HEK293 (cell line): Measurements from ENCODE around the gene CXCL14.

Experiments
- CTCF ChIA-PET: fragments of 350-600 bp; formaldehyde crosslinking; extraction: SDS; loops from one replicate; lab custom pipeline; 2021; ENCODE audit warnings: antibody characterized with exemption; lab: Yijun Ruan, JAX
- POLR2A ChIA-PET: fragments of 300-600 bp; formaldehyde crosslinking; extraction: SDS; loops from one replicate; lab custom pipeline; 2020; ENCODE audit warnings: antibody characterized with exemption, inconsistent platforms; lab: Yijun Ruan, JAX
- H3K27ac ChIP-seq: fragments of 200-500 bp; sonication (Bioruptor generic); 2 replicates; pipeline ENCODE4 v1.5.1; 2014; ENCODE audit warnings: low read depth, low read length, control low read depth, inconsistent platforms; ENCODE audit errors: extremely low read depth
- H3K36me3 ChIP-seq, 2 experiments: fragments of 200-500 bp in 1 of 2; sonication (Bioruptor generic) in 1 of 2; 1 replicate in 1 of 2; 2 replicates in 1 of 2; pipeline ENCODE4 v1.5.1; 2014 to 2017; ENCODE audit warnings: inconsistent platforms in 2 of 2, low read length in 2 of 2; ENCODE audit not compliant: control insufficient read depth in 2 of 2, insufficient read depth in 1 of 2
- H3K4me1 ChIP-seq: fragments of 200-500 bp; sonication (Bioruptor generic); 2 replicates; pipeline ENCODE4 v1.5.1; 2014; ENCODE audit warnings: mild to moderate bottlenecking, low read length, inconsistent platforms; ENCODE audit not compliant: control insufficient read depth, insufficient read depth
- H3K4me3 ChIP-seq: 2 replicates; pipeline ENCODE4 v1.5.1; 2011; ENCODE audit warnings: low read depth, mild to moderate bottlenecking, control low read depth, low read length, moderate library complexity
- H3K9me3 ChIP-seq: fragments of 200-500 bp; sonication (Bioruptor generic); 2 replicates; pipeline ENCODE4 v1.5.1; 2014; ENCODE audit warnings: low read depth, low read length, inconsistent platforms; ENCODE audit not compliant: control insufficient read depth, insufficient read depth
- FEZF1 ChIP-seq: fragments of 450-650 bp; formaldehyde crosslinking; IDR thresholded peaks from 2 replicates; pipeline ENCODE4 v1.5.1; 2016; ENCODE audit warnings: missing biosample characterization, missing genetic modification characterization
- GLIS1 ChIP-seq: fragments of 450-650 bp; formaldehyde crosslinking; IDR thresholded peaks from 2 replicates; pipeline ENCODE4 v1.5.1; 2016; ENCODE audit warnings: missing biosample characterization, missing genetic modification characterization
- KLF17 ChIP-seq: fragments of 450-650 bp; formaldehyde crosslinking; IDR thresholded peaks from 2 replicates; pipeline ENCODE4 v1.5.1; 2016; ENCODE audit warnings: missing biosample characterization, missing genetic modification characterization
- KLF8 ChIP-seq: fragments of 450-650 bp; formaldehyde crosslinking; IDR thresholded peaks from 2 replicates; pipeline ENCODE4 v1.5.1; 2016; ENCODE audit warnings: missing biosample characterization, missing genetic modification characterization
- SCRT2 ChIP-seq: fragments of 450-650 bp; formaldehyde crosslinking; IDR thresholded peaks from 2 replicates; pipeline ENCODE4 v1.5.1; 2016; ENCODE audit warnings: missing biosample characterization, missing genetic modification characterization
- SP7 ChIP-seq: fragments of 450-650 bp; formaldehyde crosslinking; IDR thresholded peaks from 2 replicates; pipeline ENCODE4 v1.5.1; 2016; ENCODE audit warnings: missing biosample characterization, missing genetic modification characterization
- TRIM28 ChIP-seq: IDR thresholded peaks from 2 replicates; pipeline ENCODE4 v1.6.1; 2011; ENCODE audit warnings: low read length, control low read depth, borderline replicate concordance
- ZEB2 ChIP-seq: fragments of 450-650 bp; formaldehyde crosslinking; IDR thresholded peaks from 2 replicates; pipeline ENCODE4 v1.5.1; 2016; ENCODE audit warnings: missing biosample characterization, missing genetic modification characterization
- ZNF10 ChIP-seq: fragments of 450-650 bp; formaldehyde crosslinking; IDR thresholded peaks from 2 replicates; pipeline ENCODE4 v1.5.1; 2017; ENCODE audit warnings: missing biosample characterization, missing genetic modification characterization
- ZNF155 ChIP-seq: fragments of 450-650 bp; formaldehyde crosslinking; IDR thresholded peaks from 2 replicates; pipeline ENCODE4 v1.5.1; 2016; ENCODE audit warnings: missing biosample characterization, missing genetic modification characterization
- ZNF202 ChIP-seq: fragments of 450-650 bp; formaldehyde crosslinking; IDR thresholded peaks from 2 replicates; pipeline ENCODE4 v1.5.1; 2016; ENCODE audit warnings: missing biosample characterization, missing genetic modification characterization, borderline replicate concordance
- ZNF266 ChIP-seq: fragments of 450-650 bp; formaldehyde crosslinking; IDR thresholded peaks from 2 replicates; pipeline ENCODE4 v1.5.1; 2016; ENCODE audit warnings: missing biosample characterization, missing genetic modification characterization, low read depth
- ZNF274 ChIP-seq, 2 experiments: fragments of 200-500 bp in 1 of 2; fragments of 450-650 bp in 1 of 2; sonication (Bioruptor generic) in 1 of 2; formaldehyde crosslinking in 1 of 2; IDR thresholded peaks; 2 replicates each; pipeline versions ENCODE4 v1.5.1 to v1.6.1; 2014 to 2016; ENCODE audit warnings: borderline replicate concordance in 1 of 2, inconsistent platforms in 1 of 2, low read length in 1 of 2, missing biosample characterization in 1 of 2, missing genetic modification characterization in 1 of 2
- ZNF280C ChIP-seq: fragments of 450-650 bp; formaldehyde crosslinking; IDR thresholded peaks from 2 replicates; pipeline ENCODE4 v1.5.1; 2016; ENCODE audit warnings: missing biosample characterization, missing genetic modification characterization
- ZNF302 ChIP-seq: fragments of 450-650 bp; formaldehyde crosslinking; IDR thresholded peaks from 2 replicates; pipeline ENCODE4 v1.5.1; 2016; ENCODE audit warnings: missing biosample characterization, missing genetic modification characterization, low read depth
- ZNF311 ChIP-seq: fragments of 450-650 bp; formaldehyde crosslinking; IDR thresholded peaks from 2 replicates; pipeline ENCODE4 v1.5.1; 2017; ENCODE audit warnings: missing biosample characterization, missing genetic modification characterization, borderline replicate concordance
- ZNF324 ChIP-seq: fragments of 450-650 bp; formaldehyde crosslinking; IDR thresholded peaks from 2 replicates; pipeline ENCODE4 v1.5.1; 2016; ENCODE audit warnings: missing biosample characterization, missing genetic modification characterization
- ZNF335 ChIP-seq: fragments of 450-650 bp; formaldehyde crosslinking; conservative IDR thresholded peaks from 2 replicates; pipeline ENCODE4 v1.5.1; 2016; ENCODE audit warnings: missing biosample characterization, missing genetic modification characterization
- ZNF366 ChIP-seq: fragments of 450-650 bp; formaldehyde crosslinking; conservative IDR thresholded peaks from 2 replicates; pipeline ENCODE4 v1.5.1; 2016; ENCODE audit warnings: missing biosample characterization, missing genetic modification characterization
- ZNF416 ChIP-seq: fragments of 450-650 bp; formaldehyde crosslinking; IDR thresholded peaks from 2 replicates; pipeline ENCODE4 v1.5.1; 2016; ENCODE audit warnings: missing biosample characterization, missing genetic modification characterization
- ZNF488 ChIP-seq: fragments of 450-650 bp; formaldehyde crosslinking; IDR thresholded peaks from 2 replicates; pipeline ENCODE4 v1.5.1; 2016; ENCODE audit warnings: missing biosample characterization, missing genetic modification characterization
- ZNF529 ChIP-seq: fragments of 450-650 bp; formaldehyde crosslinking; IDR thresholded peaks from 2 replicates; pipeline ENCODE4 v1.5.1; 2017; ENCODE audit warnings: missing genetic modification characterization, missing biosample characterization; ENCODE audit not compliant: insufficient replicate concordance
- ZNF555 ChIP-seq: fragments of 450-650 bp; formaldehyde crosslinking; conservative IDR thresholded peaks from 2 replicates; pipeline ENCODE4 v1.5.1; 2017; ENCODE audit warnings: missing biosample characterization, mild to moderate bottlenecking, missing genetic modification characterization, inconsistent platforms
- ZNF561 ChIP-seq: fragments of 450-650 bp; IDR thresholded peaks from 2 replicates; pipeline ENCODE4 v1.5.1; 2018; ENCODE audit warnings: missing biosample characterization, missing genetic modification characterization, borderline replicate concordance
- ZNF571 ChIP-seq: fragments of 450-650 bp; formaldehyde crosslinking; IDR thresholded peaks from 2 replicates; pipeline ENCODE4 v1.5.0; 2017; ENCODE audit warnings: missing biosample characterization, missing genetic modification characterization
- ZNF623 ChIP-seq: fragments of 450-650 bp; formaldehyde crosslinking; IDR thresholded peaks from 2 replicates; pipeline ENCODE4 v1.5.1; 2016; ENCODE audit warnings: missing biosample characterization, missing genetic modification characterization
- ZNF629 ChIP-seq: fragments of 450-650 bp; formaldehyde crosslinking; IDR thresholded peaks from 2 replicates; pipeline ENCODE4 v1.5.1; 2017; ENCODE audit warnings: missing biosample characterization, missing genetic modification characterization
- ZNF76 ChIP-seq: fragments of 450-650 bp; formaldehyde crosslinking; IDR thresholded peaks from 2 replicates; pipeline ENCODE4; 2016; ENCODE audit warnings: low read depth, missing biosample characterization, missing genetic modification characterization, borderline replicate concordance
- ZNF785 ChIP-seq: fragments of 450-650 bp; formaldehyde crosslinking; IDR thresholded peaks from 2 replicates; pipeline ENCODE4 v1.5.1; 2016; ENCODE audit warnings: missing biosample characterization, missing genetic modification characterization
- ZNF837 ChIP-seq: fragments of 450-650 bp; formaldehyde crosslinking; IDR thresholded peaks from 2 replicates; pipeline ENCODE4 v1.5.1; 2016; ENCODE audit warnings: missing biosample characterization, missing genetic modification characterization
- ZSCAN16 ChIP-seq: fragments of 450-650 bp; formaldehyde crosslinking; IDR thresholded peaks from 2 replicates; pipeline ENCODE4 v1.5.1; 2016; ENCODE audit warnings: missing biosample characterization, missing genetic modification characterization
- ZXDB ChIP-seq: fragments of 450-650 bp; formaldehyde crosslinking; IDR thresholded peaks from 2 replicates; pipeline ENCODE4 v1.5.1; 2016; ENCODE audit warnings: missing biosample characterization, missing genetic modification characterization

Gene CXCL14

GRCh38 chr5:135606431-135606830, 27.6 kb upstream of the CXCL14 start:
- ChIA-PET POLR2A (no interaction called here), CTCF (interaction anchor here (0.9 kb wide), 1 partner anchor 46 kb away, joined by 3 read pairs; no protein-coding TSS in a partner anchor)
- Histone ChIP-seq H3K4me1 (no peaks in the 10 kb centered on the region), H3K36me3 (no peaks in the 10 kb centered on the region), H3K4me3 (no peak overlapping the region), H3K27ac (no peak overlapping the region), H3K9me3 (no peaks in the 10 kb centered on the region)
- TF ChIP-seq ZXDB (tag by site-specific recombination): no peak
- no peak for TF ChIP-seq ZNF76 (tag by site-specific recombination)
- no peak for TF ChIP-seq FEZF1 (tag by site-specific recombination)

- H3K4me1 ChIP-seq: no peaks in the 10 kb centered on the region
- no peak overlapping the region for H3K27ac ChIP-seq
- no peaks in the 10 kb centered on the region for H3K36me3 ChIP-seq
- H3K4me3 ChIP-seq: no peak overlapping the region
- POLR2A ChIA-PET: no interaction called here
- H3K9me3 ChIP-seq: no peaks in the 10 kb centered on the region
- TF ChIP-seq ZNF280C (tag by site-specific recombination) (no peak), SP7 (tag by site-specific recombination) (no peak), ZNF623 (no peak), TRIM28 (no peak), ZNF202 (tag by site-specific recombination) (no peak), ZNF274 (IDR thresholded peaks at IDR 0.05; ENCODE audit: low read length) (no peak), ZNF274 (tag by site-specific recombination; IDR thresholded peaks at IDR 0.05; ENCODE audit: borderline replicate concordance) (no peak), ZEB2 (tag by site-specific recombination) (no peak), ZNF302 (no peak), ZNF10 (tag by site-specific recombination) (no peak), ZNF785 (tag by site-specific recombination) (no peak), ZSCAN16 (tag by site-specific recombination) (no peak), KLF17 (tag by site-specific recombination) (no peak), GLIS1 (no peak), ZNF571 (tag by site-specific recombination) (no peak), ZNF488 (no peak)
- CTCF ChIA-PET: interaction anchor here (1.2 to 1.9 kb wide), 2 partner anchors 39 to 53 kb away, joined by 3 to 8 read pairs; no protein-coding TSS in a partner anchor
Measured at GRCh38 chr5:135605221-135605620, 26.4 kb upstream of the CXCL14 start.

- Histone ChIP-seq H3K36me3 (no peaks in the 10 kb centered on the region), H3K4me3 (no peak overlapping the region), H3K27ac (no peak overlapping the region), H3K9me3 (no peaks in the 10 kb centered on the region), H3K4me1 (no peaks in the 10 kb centered on the region)
- ChIA-PET CTCF (interaction anchor here (1.2 to 1.9 kb wide), 2 partner anchors 38 to 52 kb away, joined by 3 to 8 read pairs; no protein-coding TSS in a partner anchor), POLR2A (no interaction called here)
- no peak for TF ChIP-seq ZNF366 (tag by site-specific recombination)
- TF ChIP-seq ZNF571 (tag by site-specific recombination): no peak
- no peak for TF ChIP-seq ZNF561 (tag by site-specific recombination)
- TF ChIP-seq ZNF155 (tag by site-specific recombination): no peak
- no peak for TF ChIP-seq KLF8 (tag by site-specific recombination)
- no peak for TF ChIP-seq ZNF416 (tag by site-specific recombination)
- TF ChIP-seq ZNF629 (tag by site-specific recombination): no peak
- no peak for TF ChIP-seq ZNF266
- no peak for TF ChIP-seq ZNF555 (tag by site-specific recombination)
- no peak for TF ChIP-seq ZNF529 (tag by site-specific recombination)
- no peak for TF ChIP-seq SCRT2 (tag by site-specific recombination)
- no peak for TF ChIP-seq ZNF324 (tag by site-specific recombination)
- no peak for TF ChIP-seq ZNF335 (tag by site-specific recombination)
- no peak for TF ChIP-seq ZNF311 (tag by site-specific recombination)
- TF ChIP-seq ZNF837 (tag by site-specific recombination): no peak
Measured at GRCh38 chr5:135604056-135604455, 25.3 kb upstream of the CXCL14 start.
